HG03039 (cell line): ENCODE results near the gene ATRAID.

Source experiments
- ATAC-seq: cut with Tn5 transposase; IDR thresholded peaks from one replicate; pipeline ENCODE4 v1.9.1; 2021; ENCODE audit warnings: mild to moderate bottlenecking, moderate library complexity; ENCODE audit not compliant: unreplicated experiment

ATRAID gene

DNA sequence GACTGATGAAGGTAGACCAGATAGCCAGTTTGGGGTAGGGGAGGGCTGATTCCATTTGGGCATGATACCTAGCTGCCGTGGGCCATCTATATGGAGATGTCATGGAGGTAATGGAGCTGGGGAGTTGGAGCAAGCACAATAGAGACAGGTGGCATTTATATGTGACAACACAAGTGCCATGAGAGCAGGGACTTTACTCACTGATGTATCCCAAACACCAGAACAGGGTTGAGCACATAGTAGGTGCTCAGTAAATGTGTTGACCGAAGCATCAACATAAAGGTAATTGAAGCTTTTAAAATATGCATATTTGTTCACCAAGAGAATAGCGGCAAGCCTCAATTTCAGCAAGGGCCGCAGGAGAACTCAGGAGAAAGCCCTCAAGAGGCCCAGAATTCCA, 36.1 kb downstream of the ATRAID start:
- no peak for ATAC-seq

DNA sequence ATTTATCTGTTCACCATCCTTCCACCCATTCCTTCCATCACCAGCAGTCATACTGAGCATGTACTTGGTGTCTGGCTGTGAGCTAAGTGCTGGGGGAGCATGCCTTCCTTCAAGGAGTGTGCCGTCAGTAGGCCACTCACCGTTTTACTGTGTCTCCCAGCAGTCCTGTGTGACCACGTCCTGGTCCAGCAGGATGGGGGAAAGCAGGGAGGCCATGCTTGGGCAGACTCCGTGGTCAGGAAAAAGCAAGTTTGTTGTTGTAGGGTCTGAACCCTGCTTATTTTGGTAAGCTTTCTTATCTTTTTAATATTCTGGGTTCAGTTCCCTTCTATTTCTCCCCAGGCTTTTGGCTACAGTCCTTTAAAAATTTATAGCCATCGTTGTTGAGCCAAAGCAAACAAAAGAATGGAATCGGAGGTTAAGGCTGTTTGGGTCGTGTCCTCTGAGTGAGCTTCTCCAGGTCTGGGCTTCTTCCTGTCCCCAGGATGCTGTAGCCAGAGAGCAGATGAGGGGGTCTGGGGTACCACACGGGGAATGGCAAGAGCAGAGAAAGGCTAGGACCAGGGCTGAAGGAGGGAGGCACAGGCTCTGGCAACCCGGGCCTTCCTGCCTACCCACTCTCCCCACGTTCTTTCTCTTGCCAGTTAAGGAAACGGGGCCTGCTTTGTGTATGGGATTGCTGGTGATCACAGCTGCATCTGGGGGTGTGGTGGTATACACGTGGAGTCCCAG, 37.5 kb downstream of the ATRAID start:
- no peak for ATAC-seq

DNA sequence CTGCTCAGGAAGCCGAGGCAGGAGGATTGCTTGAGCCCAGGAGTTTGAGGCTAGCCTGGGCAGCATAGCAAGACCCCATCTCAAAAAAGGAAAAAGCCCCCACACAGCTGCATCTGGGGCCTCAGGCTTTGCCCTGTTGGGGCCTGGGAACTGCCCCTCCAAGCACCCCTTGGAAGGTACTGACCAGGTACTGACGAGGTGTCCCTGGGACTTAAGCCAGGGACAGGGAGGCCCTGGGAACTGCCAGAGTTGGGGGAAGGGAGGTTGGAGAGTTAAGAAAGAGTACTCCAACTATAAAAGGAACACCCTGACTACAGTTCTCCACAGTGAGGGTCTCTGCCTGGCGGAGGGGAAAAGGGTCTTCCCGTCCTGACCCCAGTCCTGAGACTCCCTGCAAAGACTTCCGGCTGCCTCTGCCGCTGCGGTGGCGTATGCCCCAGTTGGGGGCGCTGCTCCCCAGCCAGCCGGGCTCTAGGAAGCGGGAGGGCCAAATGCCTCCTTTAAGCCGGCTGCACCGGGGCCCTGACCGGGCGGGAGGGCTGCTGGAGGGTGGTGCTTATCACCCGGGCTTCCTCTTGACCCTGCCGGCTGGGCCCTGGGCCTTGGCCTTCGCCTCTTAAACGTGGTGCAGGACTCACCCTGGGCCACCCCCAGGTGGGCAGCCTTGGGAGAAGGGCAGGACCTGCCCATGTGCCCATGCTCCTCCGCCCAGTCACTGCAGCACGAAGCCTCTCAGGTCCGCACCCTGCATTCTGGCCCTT, 38.2 kb downstream of the ATRAID start:
- no peak for ATAC-seq

DNA sequence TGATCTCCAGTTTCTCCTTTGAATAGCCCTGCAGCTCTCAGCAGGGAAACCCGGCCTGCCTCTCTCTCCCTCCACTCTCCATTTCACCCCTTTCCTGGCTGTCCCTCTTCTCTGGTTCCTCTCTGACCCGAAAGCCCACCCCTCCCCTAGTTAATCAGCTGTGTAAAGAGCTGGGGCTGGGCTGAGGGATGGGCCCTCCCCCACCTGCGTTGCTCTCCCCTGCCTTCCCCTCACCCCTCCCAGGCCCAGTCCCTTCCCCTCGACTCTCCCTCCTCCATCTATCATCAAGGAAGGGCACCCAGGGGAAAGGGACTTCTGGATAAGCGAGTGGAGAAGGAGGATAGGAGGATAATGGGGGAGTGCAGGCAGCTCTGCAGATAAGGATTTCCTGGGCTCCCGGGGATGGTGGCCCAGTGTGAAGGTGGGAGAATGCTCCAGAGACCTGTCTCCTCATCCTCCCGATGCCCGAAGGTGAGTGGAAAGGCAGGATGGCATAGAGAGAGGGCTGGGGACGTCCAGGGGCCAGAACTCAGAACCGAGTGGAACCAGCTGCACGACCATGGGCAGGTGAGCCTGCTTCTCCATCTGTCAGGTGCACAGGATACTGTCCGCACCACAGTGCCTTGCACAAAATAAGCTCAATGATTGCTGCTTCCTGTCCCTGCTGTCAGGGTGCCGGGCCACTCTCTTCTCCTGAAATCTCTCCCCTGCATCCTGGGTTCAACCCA, 39.0 kb downstream of the ATRAID start:
- ATAC-seq: no peak

GRCh38 chr2:27251766-27252165, 39.9 kb downstream of the ATRAID start:
- ATAC-seq: no peak

DNA sequence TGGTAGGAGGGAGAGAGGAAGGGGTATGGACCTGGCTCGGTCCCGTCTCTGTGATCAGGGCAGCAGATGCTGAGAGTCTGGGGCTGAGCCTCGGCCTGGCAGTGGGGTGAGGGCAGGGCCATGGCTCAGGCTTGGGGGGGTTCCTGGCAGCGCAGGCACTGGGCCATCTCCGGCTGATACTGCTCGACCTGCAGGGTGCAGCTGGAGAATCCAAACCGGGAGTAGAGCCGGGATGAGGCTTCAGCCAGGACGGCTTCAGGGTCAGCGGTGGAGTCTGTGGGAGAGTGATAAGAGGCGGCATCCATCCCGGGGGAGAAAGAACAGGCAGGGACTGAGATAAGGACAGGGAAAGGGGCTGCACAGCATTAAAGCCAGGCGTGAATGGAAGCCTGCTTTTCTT, 43.3 kb downstream of the ATRAID start:
- no peak for ATAC-seq

GRCh38 chr2:27255660-27256059, 43.8 kb downstream of the ATRAID start:
- no peak for ATAC-seq

- ATAC-seq: no peak
Observed at GRCh38 chr2:27256855-27257454, 45.1 kb downstream of the ATRAID start.

DNA sequence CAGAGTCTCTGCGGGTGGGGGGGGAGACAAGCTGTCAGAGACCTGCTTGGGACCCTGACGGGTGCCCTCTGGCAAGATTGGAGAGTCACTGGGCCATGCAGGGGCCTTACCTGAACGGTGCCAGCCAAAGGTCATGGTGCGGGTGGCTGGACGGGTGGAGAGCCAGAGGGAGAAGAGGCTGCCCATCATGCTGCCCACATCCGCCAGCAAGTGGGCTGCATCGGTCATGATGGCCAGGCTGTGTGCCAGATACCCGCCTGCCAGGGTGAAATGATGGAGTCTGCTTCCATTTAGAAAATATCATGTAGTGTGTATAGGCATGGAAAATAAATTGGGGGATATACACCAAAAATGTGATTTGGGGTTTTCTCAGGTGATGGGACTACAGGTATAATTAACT, 46.2 kb downstream of the ATRAID start:
- no peak for ATAC-seq

GRCh38 chr2:27261241-27261925, 49.5 kb downstream of the ATRAID start:
- no peak for ATAC-seq

- ATAC-seq: no peak
Observed at GRCh38 chr2:27261926-27262298, 50.1 kb downstream of the ATRAID start.

DNA sequence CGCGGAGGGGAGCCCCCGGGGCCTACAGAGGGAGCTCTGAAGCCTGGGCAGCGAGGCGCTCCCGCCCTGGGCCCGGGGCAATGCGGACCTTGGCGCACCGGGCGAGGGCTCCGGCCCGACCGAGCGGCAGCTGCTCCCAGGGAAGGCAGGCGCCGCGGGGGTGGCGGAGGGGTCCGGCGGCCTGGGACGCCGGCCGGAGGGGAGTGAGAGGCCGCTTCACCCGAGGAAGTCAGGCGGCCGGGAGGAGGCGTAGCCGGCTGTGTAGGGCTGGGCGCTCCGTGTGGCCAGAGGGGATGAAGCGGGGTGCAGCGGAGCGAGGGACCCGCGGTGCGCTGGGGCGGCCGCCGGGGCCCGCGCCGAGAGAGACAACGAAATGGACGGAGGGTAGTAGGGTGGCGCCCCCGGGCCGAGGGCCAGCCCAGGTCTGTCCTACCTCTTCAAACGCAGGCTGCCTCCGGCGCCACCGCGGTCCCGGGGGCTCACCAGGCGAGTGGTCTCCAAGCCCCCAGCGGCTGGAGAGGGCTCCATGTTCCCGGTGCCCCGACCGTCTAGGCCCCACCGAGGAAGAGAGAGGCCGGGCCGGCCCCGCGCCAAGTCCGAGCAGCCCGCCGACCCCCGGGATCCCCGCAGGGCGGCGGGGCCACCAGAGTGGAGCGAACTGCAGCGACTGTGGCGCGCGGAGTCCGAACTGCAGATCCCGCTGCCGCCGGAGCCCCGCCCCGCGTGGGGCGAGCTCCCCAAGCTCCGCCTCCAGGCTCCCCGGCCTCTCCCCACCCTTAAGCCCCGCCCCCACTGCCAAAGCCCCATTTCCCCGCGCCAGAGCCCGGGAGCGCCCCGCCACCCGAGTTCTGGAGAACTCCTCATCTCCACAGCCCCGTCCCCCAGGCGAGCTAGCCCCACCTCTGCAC, 50.8 kb downstream of the ATRAID start, which contains the start of gene SLC30A3:
TSS of gene SLC30A3 (minus strand) at position 669 of the 908 bp plus-strand sequence. CDS start at position 528, 141 bp downstream.
- no peak for ATAC-seq

- ATAC-seq: no peak
Observed at GRCh38 chr2:27263287-27264252, 51.7 kb downstream of the ATRAID start.

GRCh38 chr2:27264253-27264752, 52.5 kb downstream of the ATRAID start:
- no peak for ATAC-seq

DNA sequence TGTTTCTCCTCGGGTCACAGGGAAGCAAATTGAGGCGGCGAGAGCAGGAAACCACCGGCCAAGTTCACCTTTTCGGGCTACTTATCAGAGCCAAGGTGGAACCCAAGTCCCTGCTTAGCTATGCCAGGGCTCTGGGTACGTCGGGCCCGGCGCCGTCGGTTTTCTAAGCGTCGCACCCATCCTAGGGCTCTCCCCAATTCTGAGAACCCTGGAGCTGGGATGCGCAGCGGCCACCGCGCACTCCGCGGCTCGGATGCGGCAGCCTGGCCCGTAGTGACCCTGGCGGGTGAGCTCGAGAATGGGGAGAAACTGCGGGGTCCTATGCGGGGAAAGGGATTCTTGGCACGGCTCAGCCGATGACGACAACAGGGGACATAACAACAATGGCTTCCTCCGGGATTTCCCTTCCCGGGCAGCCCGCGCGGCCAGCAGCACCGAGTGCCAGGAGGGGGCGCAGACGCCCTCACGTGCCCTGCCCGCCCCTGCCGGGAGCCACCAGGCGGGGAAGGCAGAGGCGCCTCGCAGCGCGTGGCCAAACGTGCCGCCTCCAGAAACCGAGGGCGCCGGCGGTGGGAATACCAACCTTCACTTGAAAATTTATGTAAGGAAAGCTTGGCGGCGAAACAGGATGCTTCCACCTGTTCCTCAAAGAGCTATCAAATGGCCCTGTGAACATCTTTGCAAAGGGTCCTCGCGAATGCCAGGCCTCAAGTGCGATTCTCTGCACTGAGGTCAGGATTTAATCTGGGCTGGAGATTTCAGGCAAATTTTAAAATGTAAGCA, 53.1 kb downstream of the ATRAID start:
- no peak for ATAC-seq

- ATAC-seq: no peak
Observed at GRCh38 chr2:27265536-27265870, 53.7 kb downstream of the ATRAID start.
